DND-41 (cell line): ENCODE data around the gene GPD1L.

Experiments used
- ATAC-seq: fragments of 200-7000 bp; cut with Tn5 transposase; 3 replicates; pipeline ENCODE4 v1.9.1; 2021; ENCODE audit warnings: low read depth; ENCODE audit not compliant: insufficient read depth
- DNase-seq: peaks from one replicate; pipeline ENCODE4 v3.0.0-alpha.2; 2020
- H2AFZ ChIP-seq: 2 replicates; pipeline ENCODE4 v1.6.0; 2012; ENCODE audit warnings: low read depth, low read length
- H3K27ac ChIP-seq: 2 replicates; pipeline ENCODE4 v1.5.1; 2012; ENCODE audit warnings: low read length, inconsistent platforms
- H3K27me3 ChIP-seq: fragments of 200-600 bp; sonication (generic); 2 replicates; pipeline ENCODE4 v1.6.0; 2012; ENCODE audit warnings: low read length, mild to moderate bottlenecking, inconsistent platforms; ENCODE audit not compliant: insufficient read depth, poor library complexity
- H3K36me3 ChIP-seq: 2 replicates; pipeline ENCODE4 v1.5.1; 2012; ENCODE audit warnings: low read length, inconsistent platforms; ENCODE audit not compliant: insufficient read depth
- H3K4me1 ChIP-seq: 2 replicates; pipeline ENCODE4 v1.5.1; 2012; ENCODE audit warnings: mild to moderate bottlenecking, low read length; ENCODE audit not compliant: insufficient read depth
- H3K4me2 ChIP-seq: 2 replicates; pipeline ENCODE4 v1.6.0; 2012; ENCODE audit warnings: mild to moderate bottlenecking, moderate library complexity, low read length, inconsistent platforms; ENCODE audit not compliant: insufficient read depth
- H3K4me3 ChIP-seq, 2 experiments: fragments of 200-600 bp in 1 of 2; shearing (Covaris generic) in 1 of 2; 2 replicates each; pipeline ENCODE4 v1.5.1; 2012 to 2016; ENCODE audit warnings: inconsistent platforms in 2 of 2, low read length in 2 of 2, mild to moderate bottlenecking in 2 of 2, low read depth in 1 of 2, moderate library complexity in 1 of 2
- H3K79me2 ChIP-seq: 2 replicates; pipeline ENCODE4 v1.6.0; 2012; ENCODE audit warnings: low read length, inconsistent platforms; ENCODE audit not compliant: insufficient read depth
- H3K9ac ChIP-seq: 2 replicates; pipeline ENCODE4 v1.6.0; 2012; ENCODE audit warnings: low read depth, mild to moderate bottlenecking, inconsistent platforms, low read length, moderate library complexity
- H3K9me3 ChIP-seq: 2 replicates; pipeline ENCODE4 v1.5.1; 2012; ENCODE audit warnings: low read length, moderate library complexity, mild to moderate bottlenecking, inconsistent platforms; ENCODE audit not compliant: insufficient read depth, severe bottlenecking
- H4K20me1 ChIP-seq: 2 replicates; pipeline ENCODE4 v1.6.0; 2012; ENCODE audit warnings: low read length; ENCODE audit not compliant: insufficient read depth
- CTCF ChIP-seq: IDR thresholded peaks from 2 replicates; pipeline ENCODE4 v1.5.1; 2012; ENCODE audit warnings: borderline replicate concordance, low read length, moderate library complexity, mild to moderate bottlenecking; ENCODE audit not compliant: poor library complexity, severe bottlenecking; ENCODE audit errors: extremely low read depth
- EZH2 ChIP-seq: IDR thresholded peaks from 3 replicates; pipeline ENCODE4 v1.6.1; 2012; ENCODE audit warnings: borderline replicate concordance, low read depth, mild to moderate bottlenecking, moderate library complexity, low read length, inconsistent platforms; ENCODE audit not compliant: severe bottlenecking

Gene GPD1L

GRCh38 chr3:32154205-32154579 is 47.8 kb downstream of the GPD1L start:
- peak; percentile 65 for ATAC-seq
- Histone ChIP-seq H4K20me1 (no peaks in the 10 kb centered on the region), H3K4me2 (no peak overlapping the region), H3K27me3 (no peaks in the 10 kb centered on the region), H3K79me2 (no peaks in the 10 kb centered on the region), H3K27ac (no peak overlapping the region), H3K9ac (no peak overlapping the region), H3K9me3 (no peaks in the 10 kb centered on the region), H3K36me3 (peaks cover 79% of the 10 kb centered on the region), H3K4me1 (no peaks in the 10 kb centered on the region), H3K4me3 (no peak overlapping the region), H2AFZ (no peak overlapping the region)
- no peak for DNase-seq
- TF ChIP-seq CTCF (peak; percentile 36), EZH2 (no peak)

GRCh38 chr3:32155117-32155516 is 48.7 kb downstream of the GPD1L start:
- Histone ChIP-seq H3K4me2 (no peak overlapping the region), H2AFZ (no peak overlapping the region), H3K27me3 (no peaks in the 10 kb centered on the region), H3K36me3 (peaks cover 84% of the 10 kb centered on the region), H4K20me1 (no peaks in the 10 kb centered on the region), H3K79me2 (no peaks in the 10 kb centered on the region), H3K4me1 (no peaks in the 10 kb centered on the region), H3K9ac (no peak overlapping the region), H3K4me3 (no peak overlapping the region), H3K27ac (no peak overlapping the region), H3K9me3 (no peaks in the 10 kb centered on the region)
- no peak for TF ChIP-seq EZH2
- no peak for TF ChIP-seq CTCF
- ATAC-seq (no peak), DNase-seq (no peak)

GRCh38 chr3:32157600-32158264 is 51.3 kb downstream of the GPD1L start:
- H3K36me3 ChIP-seq, result peaks cover 79% of the 10 kb centered on the region
- H3K9me3 ChIP-seq, result no peaks in the 10 kb centered on the region
- no peak overlapping the region for H3K4me2 ChIP-seq
- no peaks in the 10 kb centered on the region for H3K27me3 ChIP-seq
- no peak overlapping the region for H3K27ac ChIP-seq
- TF ChIP-seq EZH2 (no peak), CTCF (no peak)
- H4K20me1 ChIP-seq, result no peaks in the 10 kb centered on the region
- H3K4me1 ChIP-seq, result no peaks in the 10 kb centered on the region
- no peak overlapping the region for H3K9ac ChIP-seq
- no peak for DNase-seq
- H2AFZ ChIP-seq, result no peak overlapping the region
- ATAC-seq, result no peak
- no peaks in the 10 kb centered on the region for H3K79me2 ChIP-seq
- no peak overlapping the region for H3K4me3 ChIP-seq

- H3K36me3 ChIP-seq, result peaks cover 81% of the 10 kb centered on the region
- H3K4me3 ChIP-seq, result no peak overlapping the region
- no peaks in the 10 kb centered on the region for H3K79me2 ChIP-seq
- DNase-seq, result no peak
- no peak for TF ChIP-seq CTCF
- TF ChIP-seq EZH2, result no peak
- H3K4me1 ChIP-seq, result no peaks in the 10 kb centered on the region
- H3K9me3 ChIP-seq, result no peaks in the 10 kb centered on the region
- no peak for ATAC-seq
- H4K20me1 ChIP-seq, result no peaks in the 10 kb centered on the region
- H3K27me3 ChIP-seq, result no peaks in the 10 kb centered on the region
- no peak overlapping the region for H3K4me2 ChIP-seq
- H3K27ac ChIP-seq, result no peak overlapping the region
- H2AFZ ChIP-seq, result no peak overlapping the region
- no peak overlapping the region for H3K9ac ChIP-seq
These were observed 54.3 kb downstream of the GPD1L start for GRCh38 chr3:32160706-32161214.
